Testis (tissue), 3 donors: ENCODE data around the gene SPATA20. TPM values are rescaled to one million over a fixed set of nuclear protein-coding genes. Genes with fewer than 3 reads are reported as not detected.

Experiments used
- DNase-seq: peaks from one replicate; pipeline ENCODE4 v3.0.0-alpha.2; 2019
- H3K27ac ChIP-seq, 2 donors: fragments of 200-600 bp; sonication (generic); one replicate each; pipeline ENCODE4 v1.5.1; 2019
- H3K27me3 ChIP-seq: fragments of 200-600 bp; sonication (generic); one replicate; pipeline ENCODE4 v1.5.1; 2019
- H3K36me3 ChIP-seq: fragments of 200-600 bp; sonication (generic); one replicate; pipeline ENCODE4 v1.5.1; 2017; ENCODE audit warnings: low read depth; ENCODE audit errors: missing control alignments
- H3K4me1 ChIP-seq: fragments of 200-600 bp; sonication (generic); one replicate; pipeline ENCODE4 v1.5.1; 2019
- H3K4me3 ChIP-seq, 2 donors: fragments of 200-600 bp; sonication (generic); one replicate each; pipeline ENCODE4 v1.5.1; 2017 to 2019
- H3K9me3 ChIP-seq: fragments of 200-600 bp; sonication (generic); one replicate; pipeline ENCODE4 v1.5.1; 2017
- CTCF ChIP-seq, 3 experiments: fragments of 450-650 bp in 2 of 3; fragments of 200-600 bp in 1 of 3; sonication (generic) in 1 of 3; IDR thresholded peaks; one replicate each; pipeline ENCODE4 v1.5.1; 2016 to 2019; ENCODE audit warnings: antibody characterized with exemption in 3 of 3, mild to moderate bottlenecking in 2 of 3, moderate library complexity in 1 of 3
- POLR2A ChIP-seq: fragments of 450-650 bp; IDR thresholded peaks from one replicate; pipeline ENCODE4 v1.6.1; 2017; ENCODE audit warnings: antibody characterized with exemption, mild to moderate bottlenecking, moderate library complexity
- WGBS, 2 donors: methylation state at CpG; one replicate each; pipeline ENCODE4 v1.1.5; 2018; 5-methylcytosine and 5-hydroxymethylcytosine counted together
- intact Hi-C: fragments of 100-400 bp; cut with DNase I; formaldehyde crosslinking; loops from one replicate; pipeline ENCODE4 v1.15.1; 2023; ENCODE audit warnings: low total_unique reads
- polyA plus RNA-seq: library from polyadenylated mRNA; stranded (reverse); fragments of 350-450 nt; fragmentation: Illumina TruSeq; extraction: RNeasy Lipid Tissue Mini Kit (QIAGEN cat#74804); gene quantifications from one replicate; pipeline ENCODE4 v1.2.3, GENCODE V29; 2014; ENCODE audit warnings: low read depth, low replicate concordance; ENCODE audit not compliant: insufficient read depth
- total RNA-seq, 2 donors: library from RNA; depleted of rRNA; stranded (reverse); fragments of >200 nt; gene quantifications; one replicate each; pipeline ENCODE4 v1.2.3, GENCODE V29; 2016

SPATA20 gene
- total and polyA plus RNA-seq, 3 donors from 2014 or later, result 207 to 338 (median 264) TPM

GRCh38 chr17:50538549-50539410, 8.2 kb upstream of the SPATA20 start:
- Histone ChIP-seq H3K4me3 (no peak overlapping the region), H3K36me3 (no peaks in the 10 kb centered on the region), H3K4me1 (peaks cover 42% of the 10 kb centered on the region), H3K27ac (no peak overlapping the region), H3K27me3 (no peaks in the 10 kb centered on the region), H3K9me3 (no peaks in the 10 kb centered on the region)
- no peak for DNase-seq
- intact Hi-C loops, result no loop called here
- WGBS, 2 donors, result 55 to 63% methylated on average over 19 to 20 of the region's 20 CpGs
- TF ChIP-seq POLR2A (no peak), CTCF (IDR thresholded peaks at IDR 0.05) (no peak)

GRCh38 chr17:50539762-50540559, 7.0 kb upstream of the SPATA20 start:
- no peak for TF ChIP-seq CTCF (IDR thresholded peaks at IDR 0.05)
- no peak for TF ChIP-seq POLR2A
- WGBS, 2 donors, result 70 to 82% methylated on average over 9 to 15 of the region's 15 CpGs
- Histone ChIP-seq H3K27ac (no peak overlapping the region), H3K27me3 (no peaks in the 10 kb centered on the region), H3K9me3 (no peaks in the 10 kb centered on the region), H3K36me3 (no peaks in the 10 kb centered on the region), H3K4me1 (peaks cover 30% of the 10 kb centered on the region), H3K4me3 (no peak overlapping the region)
- no peak for DNase-seq
- intact Hi-C loops, result loop anchor here (5.0 kb wide), 1 partner anchor 58 kb away; no protein-coding TSS in a partner anchor

GRCh38 chr17:50540560-50541401, 6.2 kb upstream of the SPATA20 start:
- H3K4me3 ChIP-seq, result peak overlapping the region in 1 of 2 donors; percentile 71

More at GRCh38 chr17:50540560-50541401, 6.2 kb upstream of the SPATA20 start:
- Histone ChIP-seq H3K27me3 (no peaks in the 10 kb centered on the region), H3K27ac (peak overlapping the region in 1 of 2 donors; percentile 76), H3K36me3 (no peaks in the 10 kb centered on the region), H3K4me1 (peaks cover 25% of the 10 kb centered on the region), H3K9me3 (no peaks in the 10 kb centered on the region)
- intact Hi-C loops, result loop anchor here (5.0 kb wide), 1 partner anchor 58 kb away; no protein-coding TSS in a partner anchor
- 79 to 84% methylated on average over 11 of the region's 11 CpGs for WGBS, 2 donors
- no peak for TF ChIP-seq CTCF (IDR thresholded peaks at IDR 0.05)
- TF ChIP-seq POLR2A, result no peak
- DNase-seq, result no peak
